Activated CD4-positive, alpha-beta memory T cell treated with anti-CD3 and anti-CD28 coated beads, Interleukin-2, amount 10 ng/mL, durations not matched to agents 7 days and 5 days (primary cell): ENCODE data around the gene RETNLB. TPM values are rescaled to one million over a fixed set of nuclear protein-coding genes. Genes with fewer than 3 reads are reported as not detected.

Experiments
- CTCF ChIA-PET: fragments of 350-600 bp; sonication (Branson Sonifier 250); formaldehyde crosslinking; loops from one replicate; lab custom pipeline; 2021; ENCODE audit warnings: antibody characterized with exemption, inconsistent platforms; lab: Charles Lee
- POLR2A ChIA-PET: fragments of 350-600 bp; sonication (Branson Sonifier 250); formaldehyde crosslinking; loops from one replicate; lab custom pipeline; 2021; ENCODE audit warnings: antibody characterized with exemption; lab: Charles Lee
- DNase-seq: peaks from one replicate; pipeline ENCODE4 v3.0.0-alpha.2; 2020
- H3K27ac Mint-ChIP-seq: one replicate; pipeline ENCODE4 v1.8.0; 2021; ENCODE audit warnings: mild to moderate bottlenecking, mixed read lengths
- H3K27me3 Mint-ChIP-seq: one replicate; pipeline ENCODE4 v1.8.0; 2021; ENCODE audit warnings: mixed read lengths
- H3K36me3 Mint-ChIP-seq: one replicate; pipeline ENCODE4 v1.8.0; 2021; ENCODE audit warnings: low read depth, mixed read lengths
- H3K4me1 Mint-ChIP-seq: one replicate; pipeline ENCODE4 v1.8.0; 2021; ENCODE audit warnings: mixed read lengths
- H3K4me3 Mint-ChIP-seq: one replicate; pipeline ENCODE4 v1.8.0; 2021; ENCODE audit warnings: mild to moderate bottlenecking, mixed read lengths
- H3K9me3 Mint-ChIP-seq: one replicate; pipeline ENCODE4 v1.8.0; 2021; ENCODE audit warnings: mixed read lengths
- total RNA-seq, 2 experiments: library from RNA; stranded (reverse); gene quantifications; one replicate each; pipeline ENCODE4 v1.2.3, GENCODE V29; 2021

Gene RETNLB
- total RNA-seq, 2 experiments from 2014 or later: not detected

- no peak overlapping the region for H3K27ac Mint-ChIP-seq
- POLR2A ChIA-PET: no interaction called here
- no peaks in the 10 kb centered on the region for H3K36me3 Mint-ChIP-seq
- DNase-seq: no peak
- H3K4me3 Mint-ChIP-seq: no peak overlapping the region
- H3K4me1 Mint-ChIP-seq: no peaks in the 10 kb centered on the region
- CTCF ChIA-PET: no interaction called here
- H3K27me3 Mint-ChIP-seq: peaks cover 1% of the 10 kb centered on the region
- no peaks in the 10 kb centered on the region for H3K9me3 Mint-ChIP-seq
These were observed 28.3 kb downstream of the RETNLB start for GRCh38 chr3:108728934-108729333.

DNA sequence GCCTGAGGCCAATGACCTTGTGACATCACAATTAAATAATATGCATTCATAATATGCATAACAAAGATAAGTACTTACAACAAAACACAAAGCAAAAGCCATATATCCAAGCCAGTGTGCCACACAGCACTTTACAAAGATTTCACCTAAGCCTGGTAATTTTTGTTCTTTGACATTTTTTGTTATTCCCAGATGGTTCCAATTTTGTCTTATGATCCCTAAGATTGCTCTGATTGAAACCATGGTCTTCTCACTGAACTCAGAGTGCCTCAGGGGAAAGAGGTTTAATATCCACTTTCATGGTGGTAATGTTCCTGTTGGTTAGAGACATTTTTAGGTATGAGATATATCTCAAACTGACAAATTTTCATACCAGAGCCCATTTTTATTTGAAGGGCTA lies 29.1 kb downstream of the RETNLB start:
- ChIA-PET POLR2A (no interaction called here), CTCF (no interaction called here)
- no peak for DNase-seq
- H3K36me3 Mint-ChIP-seq: no peaks in the 10 kb centered on the region
- H3K4me3 Mint-ChIP-seq: no peak overlapping the region
- H3K4me1 Mint-ChIP-seq: no peaks in the 10 kb centered on the region
- peaks cover 2% of the 10 kb centered on the region for H3K9me3 Mint-ChIP-seq
- H3K27me3 Mint-ChIP-seq: peaks cover 1% of the 10 kb centered on the region
- H3K27ac Mint-ChIP-seq: no peak overlapping the region

- POLR2A ChIA-PET: no interaction called here
- no peaks in the 10 kb centered on the region for H3K27me3 Mint-ChIP-seq
- CTCF ChIA-PET: no interaction called here
These were observed 33.1 kb downstream of the RETNLB start for GRCh38 chr3:108724101-108724500.

DNA sequence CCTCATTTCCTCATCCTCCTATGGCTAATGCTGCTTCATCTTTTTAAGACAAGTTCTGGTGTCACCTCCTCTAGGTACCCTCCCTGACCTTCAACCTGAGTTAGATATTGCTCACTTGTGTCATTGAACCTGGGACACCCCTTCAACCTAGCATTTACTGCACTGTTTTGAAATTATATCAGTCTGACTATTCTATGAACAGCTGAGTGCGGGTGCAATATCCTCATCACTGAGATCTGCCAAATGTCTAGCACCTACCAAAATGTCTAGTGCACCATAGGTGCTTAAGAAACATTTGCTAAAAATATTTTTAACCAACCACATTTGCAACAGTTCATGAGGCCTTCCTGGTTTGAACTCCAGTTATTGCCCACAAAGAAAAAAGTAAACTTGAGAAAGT lies 34.5 kb downstream of the RETNLB start:
- ChIA-PET POLR2A (no interaction called here), CTCF (no interaction called here)
- Mint-ChIP-seq H3K4me1 (peaks cover 2% of the 10 kb centered on the region), H3K27ac (no peak overlapping the region), H3K9me3 (peaks cover 9% of the 10 kb centered on the region), H3K27me3 (no peaks in the 10 kb centered on the region), H3K36me3 (no peaks in the 10 kb centered on the region), H3K4me3 (no peak overlapping the region)
- no peak for DNase-seq

More at GRCh38 chr3:108724101-108724500, 33.1 kb downstream of the RETNLB start:
- Mint-ChIP-seq H3K4me1 (peaks cover 2% of the 10 kb centered on the region), H3K9me3 (peaks cover 9% of the 10 kb centered on the region), H3K36me3 (no peaks in the 10 kb centered on the region), H3K27ac (no peak overlapping the region), H3K4me3 (no peak overlapping the region)
- no peak for DNase-seq

DNA sequence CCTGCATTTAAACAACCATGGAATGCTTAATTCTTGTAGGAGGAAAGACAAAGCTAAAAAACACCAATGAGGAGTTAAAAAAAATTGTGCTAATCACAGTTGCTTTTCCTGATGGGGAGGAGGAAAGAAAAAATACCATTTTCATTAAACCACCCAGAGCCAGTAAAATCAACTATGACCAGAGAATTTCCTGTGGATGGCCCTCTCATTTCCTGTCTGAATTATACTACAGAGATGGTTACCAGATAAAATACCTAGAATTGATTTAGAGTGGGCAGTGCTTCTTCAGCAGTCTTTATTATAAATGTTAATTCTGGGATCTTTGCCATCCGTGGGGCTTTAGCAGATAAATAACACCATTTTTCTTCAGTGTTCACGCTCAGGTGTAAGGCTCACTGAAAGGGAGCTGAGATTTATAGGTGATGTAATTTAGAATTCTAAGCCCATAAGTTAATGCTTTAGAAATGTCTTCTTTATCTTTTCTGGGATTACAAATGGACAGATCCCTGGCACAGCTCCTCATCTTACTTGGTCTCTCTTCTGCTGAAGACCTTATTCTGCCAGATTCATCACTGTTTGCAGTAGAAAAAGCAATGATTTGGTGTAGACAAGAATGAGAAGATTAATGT lies 37.9 kb downstream of the RETNLB start:
- H3K9me3 Mint-ChIP-seq: peaks cover 9% of the 10 kb centered on the region
- H3K4me1 Mint-ChIP-seq: peaks cover 2% of the 10 kb centered on the region
- no peak overlapping the region for H3K4me3 Mint-ChIP-seq
- DNase-seq: no peak
- no peaks in the 10 kb centered on the region for H3K36me3 Mint-ChIP-seq
- ChIA-PET CTCF (no interaction called here), POLR2A (no interaction called here)
- H3K27ac Mint-ChIP-seq: no peak overlapping the region
- H3K27me3 Mint-ChIP-seq: peaks cover 6% of the 10 kb centered on the region

DNA sequence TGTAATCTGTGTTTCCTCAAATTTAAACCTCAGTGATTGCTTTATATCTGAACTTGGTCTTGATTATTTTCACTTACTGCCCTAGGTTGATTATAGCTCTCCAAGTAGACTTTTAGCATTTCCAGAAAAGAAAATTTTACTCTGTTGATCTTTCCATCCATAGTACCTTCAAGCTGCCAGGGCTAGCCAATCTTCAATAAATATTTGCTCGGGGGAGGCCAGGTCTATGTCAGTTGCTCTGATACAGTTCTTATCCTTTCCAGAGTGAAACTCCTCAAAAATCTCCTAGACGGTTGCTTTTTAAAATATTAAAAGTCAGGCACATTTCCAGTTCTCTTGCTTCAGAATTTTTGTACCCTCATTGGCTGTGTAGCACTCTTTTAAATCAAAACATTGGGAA lies 38.8 kb downstream of the RETNLB start:
- H3K9me3 Mint-ChIP-seq: peaks cover 9% of the 10 kb centered on the region
- H3K36me3 Mint-ChIP-seq: no peaks in the 10 kb centered on the region
- POLR2A ChIA-PET: no interaction called here
- H3K4me1 Mint-ChIP-seq: peaks cover 2% of the 10 kb centered on the region
- no peak overlapping the region for H3K27ac Mint-ChIP-seq
- peaks cover 6% of the 10 kb centered on the region for H3K27me3 Mint-ChIP-seq
- DNase-seq: no peak
- CTCF ChIA-PET: no interaction called here
- no peak overlapping the region for H3K4me3 Mint-ChIP-seq

GRCh38 chr3:108713816-108714215 lies 43.4 kb downstream of the RETNLB start:
- no peak for DNase-seq
- Mint-ChIP-seq H3K4me3 (no peak overlapping the region), H3K27ac (no peak overlapping the region), H3K36me3 (no peaks in the 10 kb centered on the region), H3K4me1 (no peaks in the 10 kb centered on the region), H3K9me3 (no peaks in the 10 kb centered on the region), H3K27me3 (peaks cover 6% of the 10 kb centered on the region)
- POLR2A ChIA-PET: no interaction called here
- CTCF ChIA-PET: no interaction called here

DNA sequence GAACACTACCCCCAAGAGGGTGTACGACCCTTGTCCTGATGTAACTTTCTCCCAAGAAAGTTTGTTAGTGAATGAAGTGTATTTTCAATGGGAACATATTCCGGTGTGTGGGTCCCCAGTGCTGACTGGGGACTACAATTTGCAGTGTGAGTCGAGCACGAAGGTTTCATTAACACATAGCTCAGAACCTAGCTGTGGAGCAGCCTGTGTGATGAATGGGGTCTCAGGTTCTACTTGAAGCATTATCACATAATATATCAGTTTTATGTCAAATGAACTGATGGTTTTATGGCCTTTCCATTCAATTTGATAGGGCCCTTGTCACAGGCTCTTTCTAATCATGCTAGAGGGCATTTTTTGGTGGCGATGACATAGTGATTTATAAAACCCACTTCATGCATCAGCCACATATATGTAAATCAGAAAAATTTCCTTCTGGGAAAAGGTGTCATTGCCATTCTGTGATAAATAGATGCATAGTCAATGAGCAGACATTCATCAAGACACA lies 44.1 kb downstream of the RETNLB start:
- POLR2A ChIA-PET: no interaction called here

More for the DNA sequence above, 44.1 kb downstream of the RETNLB start:
- no peaks in the 10 kb centered on the region for H3K4me1 Mint-ChIP-seq
- no peaks in the 10 kb centered on the region for H3K9me3 Mint-ChIP-seq
- H3K27me3 Mint-ChIP-seq: peaks cover 6% of the 10 kb centered on the region
- no peak overlapping the region for H3K27ac Mint-ChIP-seq
- H3K4me3 Mint-ChIP-seq: no peak overlapping the region
- H3K36me3 Mint-ChIP-seq: no peaks in the 10 kb centered on the region
- DNase-seq: no peak
- CTCF ChIA-PET: no interaction called here

Other genes with a start within 250 kb of the RETNLB start
- under 1 TPM; 0.10 to 0.28 TPM for gene MYH15, start 246.8 kb downstream of the RETNLB start, total RNA-seq
- gene CIP2A, start 168.0 kb downstream of the RETNLB start, total RNA-seq: 10 to 100 TPM; 46.8 to 47.6 TPM
- gene DZIP3, start 167.7 kb downstream of the RETNLB start, total RNA-seq: 10 to 100 TPM; 16.1 to 17.2 TPM
- 100 to 1,000 TPM; 162 to 165 TPM for gene TRAT1, start 65.4 kb upstream of the RETNLB start, total RNA-seq
- gene GUCA1C, start 196.5 kb upstream of the RETNLB start, total RNA-seq: not detected